HG03439 (cell line): ENCODE results near the gene FAM107B.
"Not testable (repeated sequence)": the region's sequence is repeated elsewhere in the genome, so short reads cannot be mapped to it uniquely, and the experiment has no call there.

Source experiments
- ATAC-seq: cut with Tn5 transposase; IDR thresholded peaks from one replicate; pipeline ENCODE4 v1.9.1; 2021; ENCODE audit warnings: mild to moderate bottlenecking, moderate library complexity; ENCODE audit not compliant: unreplicated experiment

The FAM107B gene

GRCh38 chr10:14639637-14640036, 135.1 kb downstream of the FAM107B start:
- ATAC-seq = no peak

DNA sequence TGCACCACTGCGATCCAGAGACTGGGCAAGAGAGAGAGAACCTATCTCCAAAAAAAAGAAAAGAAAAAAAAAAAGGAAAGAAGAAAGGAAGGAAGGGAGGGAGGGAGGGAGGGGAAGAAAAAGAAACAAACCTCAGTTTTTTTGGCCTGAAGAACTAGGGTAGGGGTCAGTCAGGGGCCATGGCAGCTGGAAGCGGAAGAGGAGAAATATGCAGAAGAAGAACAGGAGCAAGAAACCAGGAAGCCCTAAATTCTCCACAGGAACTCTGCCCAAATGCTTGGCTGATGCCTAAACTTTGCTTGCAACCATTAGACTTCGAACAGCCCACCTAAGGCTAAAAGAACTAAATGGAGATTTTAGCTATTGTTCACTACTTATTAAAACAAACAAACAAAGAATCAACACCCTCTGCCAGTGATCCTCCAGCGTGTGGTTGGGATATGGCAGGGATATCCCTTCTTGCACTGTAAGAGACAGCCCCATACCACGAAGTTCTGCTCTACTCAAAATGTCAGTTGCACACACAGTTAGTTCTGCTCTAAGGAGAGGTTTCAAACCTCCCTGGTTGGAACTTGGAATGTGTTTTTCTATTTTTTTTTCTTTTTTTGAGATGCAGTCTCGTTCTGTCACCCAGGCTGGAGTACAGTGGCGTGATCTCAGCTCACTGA, 139.5 kb downstream of the FAM107B start:
- no peak for ATAC-seq

DNA sequence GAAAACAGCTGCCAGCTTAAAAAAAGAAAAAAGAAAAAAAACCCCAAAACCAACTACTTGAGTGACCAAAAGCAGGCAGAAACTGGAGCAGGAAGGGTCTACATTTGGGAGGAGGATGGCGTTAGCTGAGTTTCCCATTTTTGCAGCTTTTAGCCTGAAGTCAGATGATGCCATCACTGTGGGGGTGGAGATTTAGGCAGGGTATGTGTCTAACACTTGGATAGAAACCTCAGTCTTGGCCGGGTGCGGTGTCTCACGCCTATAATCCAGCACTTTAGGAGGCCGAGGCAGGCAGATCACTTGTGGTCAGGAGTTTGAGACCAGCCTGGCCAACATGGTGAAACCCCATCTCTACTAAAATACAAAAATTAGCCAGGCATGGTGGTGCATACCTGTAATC, 140.1 kb downstream of the FAM107B start:
- not testable (repeated sequence) for ATAC-seq

DNA sequence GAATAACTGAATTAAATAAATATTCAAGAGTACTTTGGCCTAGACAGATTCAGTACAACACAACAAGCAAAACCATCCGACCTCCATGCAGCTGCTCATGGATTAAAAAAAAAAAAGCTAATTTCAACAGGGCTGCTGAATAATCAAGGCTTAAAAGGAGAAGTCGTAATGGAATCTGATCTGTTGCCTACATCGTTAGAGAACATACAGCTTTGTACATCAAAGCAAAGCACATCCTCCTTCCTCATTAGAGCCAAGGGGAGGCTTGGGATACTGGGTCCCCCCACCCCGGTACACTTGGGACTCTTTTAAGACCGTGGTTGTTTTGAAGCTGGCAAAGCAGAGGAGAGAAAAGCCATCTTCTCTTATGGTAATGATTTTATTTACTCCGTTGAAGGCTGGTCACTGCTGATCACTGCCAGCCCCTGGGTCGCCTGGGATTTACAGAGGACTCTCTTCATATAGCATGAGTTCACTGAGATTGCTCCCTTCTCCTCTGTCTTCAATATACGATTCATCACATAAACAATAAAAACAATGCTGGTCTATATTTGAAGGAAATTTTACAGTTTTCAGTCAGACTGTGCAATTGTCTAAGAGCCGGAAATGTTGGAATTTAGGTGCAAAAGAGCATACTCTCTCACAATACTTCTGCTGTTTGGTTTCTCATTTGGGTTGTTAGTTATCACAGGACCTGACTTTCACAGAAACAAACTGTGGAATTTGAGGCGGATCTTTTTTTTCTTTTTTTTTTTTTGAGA, 148.8 kb downstream of the FAM107B start:
- no peak for ATAC-seq

DNA sequence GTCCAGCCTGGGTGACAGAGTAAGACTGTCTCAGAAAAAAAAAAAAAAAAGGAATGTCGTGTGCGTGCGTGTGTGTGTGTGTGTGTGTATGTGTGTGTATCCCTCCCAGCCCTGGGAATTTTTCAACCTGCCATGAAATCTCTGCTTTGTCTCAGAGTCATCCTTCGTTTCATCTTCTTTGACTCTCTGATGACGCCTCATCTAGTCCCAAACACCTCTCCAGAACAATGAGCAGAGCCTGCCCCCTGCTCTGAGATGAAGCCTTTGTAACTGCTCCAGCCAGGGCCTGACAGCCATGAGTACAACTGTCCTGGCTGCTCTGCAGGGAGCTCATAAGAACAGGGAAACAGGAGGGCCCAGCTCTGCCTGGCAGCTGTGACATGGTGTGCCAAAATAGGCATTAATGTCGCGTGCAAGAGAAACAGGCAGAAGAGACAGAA, 149.5 kb downstream of the FAM107B start:
- no peak for ATAC-seq

DNA sequence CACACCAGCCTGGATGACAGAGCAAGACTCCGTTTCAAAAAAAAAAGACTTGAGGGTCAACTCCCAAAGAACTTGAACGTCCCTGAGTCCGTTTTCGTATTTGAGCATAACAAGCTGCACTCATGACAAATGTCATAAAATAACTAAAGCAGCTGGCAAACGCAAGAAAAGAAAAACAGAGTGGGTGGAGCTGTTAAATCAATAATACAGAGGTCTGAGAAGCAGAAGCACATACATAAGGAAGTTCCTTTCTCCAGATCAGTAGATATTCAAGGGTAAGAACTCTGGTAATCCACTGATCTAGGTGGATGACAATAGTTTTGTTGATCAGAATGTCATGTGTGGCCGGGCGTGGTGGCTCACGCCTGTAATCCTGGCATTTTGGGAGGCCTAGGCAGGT, 150.1 kb downstream of the FAM107B start:
- ATAC-seq = no peak

- no peak for ATAC-seq
These were observed 150.8 kb downstream of the FAM107B start for GRCh38 chr10:14623931-14624330.

DNA sequence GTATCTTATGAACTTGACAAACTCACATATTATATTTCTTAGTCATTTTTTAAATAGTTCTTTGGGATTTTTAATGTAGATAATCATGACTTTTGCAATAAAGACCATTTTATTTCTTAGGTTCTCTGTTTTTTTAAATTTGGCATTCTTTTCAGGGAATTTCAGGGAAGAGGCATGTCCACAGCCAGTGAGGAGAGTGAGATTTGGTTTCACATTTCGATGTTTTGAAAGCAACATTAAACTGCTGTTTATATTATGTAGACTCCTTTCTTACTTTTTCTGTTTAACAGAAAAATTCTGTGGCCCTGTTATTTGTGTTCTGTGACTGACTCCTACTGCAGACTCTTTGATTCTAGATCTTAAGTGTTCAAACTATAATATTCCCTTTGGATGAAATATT, 153.7 kb downstream of the FAM107B start:
- no peak for ATAC-seq

DNA sequence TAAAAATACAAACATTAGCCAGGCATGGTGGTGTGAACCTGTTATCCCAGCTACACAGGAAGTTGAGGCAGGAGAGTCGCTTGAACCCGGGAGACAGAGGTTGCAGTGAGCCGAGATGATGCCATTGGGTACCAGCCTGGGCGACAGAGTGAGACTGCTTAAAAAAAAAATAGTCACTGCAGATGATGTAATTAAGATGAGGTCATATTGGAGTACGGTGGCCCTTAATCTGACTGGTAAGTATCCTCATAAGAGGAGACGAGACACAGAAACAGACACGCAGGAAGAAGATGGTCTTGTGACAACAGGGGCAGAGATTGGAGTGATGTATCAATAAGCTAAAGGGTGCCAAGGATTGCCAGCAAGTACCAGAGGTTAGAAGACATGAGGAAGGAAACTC, 156.0 kb downstream of the FAM107B start:
- ATAC-seq = no peak

- ATAC-seq = no peak
These were observed 156.8 kb downstream of the FAM107B start for GRCh38 chr10:14617852-14618251.

GRCh38 chr10:14616955-14617730, 157.6 kb downstream of the FAM107B start:
- no peak for ATAC-seq

GRCh38 chr10:14616465-14616864, 158.2 kb downstream of the FAM107B start:
- ATAC-seq = no peak

DNA sequence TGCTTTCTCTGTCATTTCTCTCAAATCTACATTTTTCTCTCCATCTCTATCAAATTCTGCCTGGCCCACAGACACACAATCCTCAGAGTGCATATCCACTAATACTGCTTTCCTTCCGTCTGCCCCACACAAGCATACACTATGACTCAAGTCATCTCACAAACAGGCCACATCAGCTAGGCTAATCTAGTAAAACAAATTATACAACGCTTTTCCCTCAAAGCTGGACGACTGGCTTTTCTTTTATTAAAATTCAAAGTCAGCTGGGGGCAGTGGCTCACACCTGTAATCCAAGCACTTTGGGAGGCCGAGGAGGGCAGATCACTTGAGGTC, 161.1 kb downstream of the FAM107B start:
- ATAC-seq = no peak

GRCh38 chr10:14612873-14613587, 161.7 kb downstream of the FAM107B start:
- no peak for ATAC-seq

GRCh38 chr10:14611968-14612693, 162.6 kb downstream of the FAM107B start:
- ATAC-seq = no peak

GRCh38 chr10:14609178-14609577, 165.5 kb downstream of the FAM107B start:
- no peak for ATAC-seq

DNA sequence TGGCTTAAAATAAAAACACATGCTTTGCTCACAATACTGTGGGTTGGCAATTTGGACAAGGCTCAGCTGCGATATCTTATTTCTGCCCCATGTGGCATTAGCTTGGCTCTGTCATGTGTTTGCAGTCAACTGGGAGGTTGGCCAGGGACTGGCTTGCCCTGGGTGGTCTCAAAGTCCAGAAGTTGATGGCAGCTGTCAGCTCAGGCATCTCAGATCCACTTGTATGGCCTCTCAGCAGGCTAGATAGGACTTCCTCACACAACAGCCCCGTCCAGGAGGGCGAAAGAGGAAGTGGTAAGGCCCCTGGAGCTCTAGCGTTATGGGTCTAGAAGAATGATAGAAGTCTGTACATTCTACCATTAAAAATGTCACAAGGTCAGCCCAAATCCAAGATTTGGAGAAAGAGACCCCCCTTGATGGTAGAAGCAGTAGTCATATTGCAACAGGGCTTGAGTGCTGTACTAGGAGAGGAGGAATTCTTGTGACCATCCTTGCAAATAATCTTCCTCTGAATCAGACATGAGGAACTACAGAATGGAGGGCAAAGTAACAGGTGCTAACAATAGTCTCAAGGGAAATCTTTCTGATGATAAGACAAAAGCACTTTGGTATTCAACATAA, 166.2 kb downstream of the FAM107B start:
- no peak for ATAC-seq

- ATAC-seq = no peak
These were observed 168.1 kb downstream of the FAM107B start for GRCh38 chr10:14606633-14607032.

DNA sequence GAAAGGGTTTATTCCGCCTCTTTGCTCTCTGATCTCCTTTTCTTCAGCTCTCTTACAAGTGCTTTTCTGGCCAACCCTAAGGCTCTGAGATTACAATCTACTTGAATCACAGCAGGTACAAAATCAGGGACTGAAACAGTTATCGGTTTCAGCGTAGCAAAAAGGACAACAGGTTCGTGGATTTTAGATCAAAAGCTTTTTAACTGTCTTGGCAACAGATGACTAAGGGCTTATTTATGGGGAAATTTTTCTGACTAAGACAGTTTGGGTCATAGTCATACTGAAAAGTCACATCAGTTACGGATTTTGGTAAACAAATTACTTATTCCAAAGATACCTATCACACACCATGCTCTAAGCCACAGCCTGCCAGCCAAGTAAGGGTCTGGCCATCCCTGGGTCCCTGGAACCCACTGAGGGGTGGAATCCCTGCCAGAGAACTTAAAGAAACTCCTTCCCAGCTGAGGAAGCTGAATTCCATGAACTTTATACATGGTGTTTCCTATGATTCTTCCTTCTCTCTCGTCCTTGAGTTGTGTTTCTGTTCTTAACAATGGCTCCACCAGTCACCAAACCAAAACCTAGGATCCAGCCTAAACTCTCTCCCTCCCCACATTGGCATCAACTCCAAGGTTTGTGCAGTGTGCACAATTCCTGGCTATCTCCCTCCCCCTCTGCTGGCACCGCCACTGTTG, 169.3 kb downstream of the FAM107B start:
- ATAC-seq = peak; percentile 50
